GM12892 (cell line): ENCODE measurements around the gene PAWR.

Experiments used
- DNase-seq: peaks from one replicate; pipeline ENCODE4 v3.0.0; 2011; ENCODE audit not compliant: insufficient read length
- FAIRE-seq: peaks from 2 replicates; lab custom pipeline; 2011; peaks lifted over from hg19 to GRCh38; lab: Jason Lieb, UNC
- POLR2A ChIP-seq: IDR thresholded peaks from 2 replicates; pipeline ENCODE4 v1.6.1; 2011; ENCODE audit warnings: low read depth, low read length, control low read depth
- POLR2AphosphoS5 ChIP-seq: IDR thresholded peaks from 2 replicates; pipeline ENCODE4 v1.6.1; 2011; ENCODE audit warnings: low read depth, low read length, control low read depth
- TAF1 ChIP-seq: IDR thresholded peaks from 2 replicates; pipeline ENCODE4 v1.6.1; 2011; ENCODE audit warnings: low read depth, mild to moderate bottlenecking, control low read depth, low read length, borderline replicate concordance

PAWR gene

DNA sequence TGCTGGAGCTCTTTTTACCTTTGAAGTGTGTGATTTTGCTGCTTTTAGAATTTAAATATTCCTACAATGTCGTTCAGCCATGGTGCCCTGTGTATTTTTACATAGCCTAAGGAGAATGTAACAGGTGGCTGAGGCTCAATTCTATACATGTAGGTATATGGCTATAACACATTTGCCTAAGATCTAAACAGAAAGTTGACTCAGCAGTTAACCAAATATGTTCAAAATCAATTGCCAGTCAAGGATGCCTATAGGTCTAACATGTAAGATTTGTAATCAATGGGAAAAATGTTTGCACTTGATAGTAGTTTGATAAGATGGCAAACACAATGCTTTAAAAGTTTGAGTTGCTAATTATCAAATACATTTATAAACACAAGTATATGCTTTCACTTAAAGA, 8.2 kb downstream of the PAWR start:
- TF ChIP-seq POLR2AphosphoS5 (no peak), POLR2A (no peak), TAF1 (no peak)
- FAIRE-seq (no peak), DNase-seq (no peak)

GRCh38 chr12:79681008-79681590, 9.7 kb downstream of the PAWR start:
- DNase-seq (no peak), FAIRE-seq (no peak)
- TF ChIP-seq TAF1 (no peak), POLR2A (no peak), POLR2AphosphoS5 (no peak)

GRCh38 chr12:79680051-79680450, 10.7 kb downstream of the PAWR start:
- TF ChIP-seq POLR2AphosphoS5 (no peak), POLR2A (no peak), TAF1 (no peak)
- FAIRE-seq, result no peak
- no peak for DNase-seq

DNA sequence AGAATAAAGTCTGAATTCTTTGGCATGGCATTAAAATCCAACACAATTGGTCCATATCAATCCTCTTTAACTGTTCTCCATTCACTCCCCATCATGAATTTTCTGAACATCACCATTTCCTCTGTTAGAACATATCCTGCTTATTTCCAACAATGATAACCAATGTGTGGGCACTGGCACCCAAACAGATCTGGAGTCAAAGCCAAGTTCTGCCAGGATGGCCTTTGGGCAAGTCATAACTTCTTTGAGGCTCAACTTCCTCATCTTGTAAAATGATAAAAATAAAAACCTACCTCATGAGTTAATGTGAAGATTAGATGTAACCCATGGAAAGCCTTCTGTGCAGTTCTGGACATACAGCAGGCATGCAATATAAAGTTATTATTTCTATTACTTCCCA, 12.5 kb downstream of the PAWR start:
- DNase-seq (no peak), FAIRE-seq (no peak)
- no peak for TF ChIP-seq TAF1
- no peak for TF ChIP-seq POLR2AphosphoS5
- no peak for TF ChIP-seq POLR2A

DNA sequence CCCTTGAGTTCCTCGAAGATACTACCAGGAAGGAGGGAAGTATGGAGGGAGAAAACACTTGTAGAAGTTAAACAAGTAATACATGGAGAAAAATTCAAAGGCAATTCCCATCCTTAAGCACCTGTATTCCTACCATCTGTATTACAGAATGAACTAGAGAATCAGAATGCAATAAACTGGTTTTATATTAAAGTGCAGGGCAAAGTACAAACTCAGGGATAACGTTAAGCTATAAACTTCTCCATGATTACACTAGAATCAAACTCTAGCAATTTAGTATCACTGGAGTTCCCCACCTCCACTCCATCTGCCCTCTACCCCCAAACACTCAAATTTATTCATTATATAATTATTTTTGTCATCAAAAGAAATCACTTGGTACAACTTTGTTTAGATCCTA, 13.1 kb downstream of the PAWR start:
- DNase-seq, result no peak
- TF ChIP-seq TAF1 (no peak), POLR2AphosphoS5 (no peak), POLR2A (no peak)
- FAIRE-seq, result no peak

DNA sequence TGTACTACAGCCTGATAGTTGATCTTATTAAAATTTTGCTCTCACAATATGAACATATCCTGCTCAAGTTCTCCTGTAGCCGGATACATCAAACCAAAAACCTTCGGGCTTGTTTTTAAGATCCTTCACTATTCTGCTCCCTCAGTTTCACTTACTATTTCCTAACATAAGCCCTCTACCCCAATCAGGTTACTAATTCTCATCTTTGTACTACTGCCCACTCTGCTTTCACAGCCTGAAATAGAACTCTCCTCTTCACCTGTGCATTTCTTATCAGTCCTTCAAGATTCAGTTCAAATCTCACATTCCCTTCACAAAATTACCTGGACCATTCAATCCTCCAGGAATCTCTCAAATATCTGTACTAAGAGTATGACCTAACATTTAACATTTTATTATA, 14.2 kb downstream of the PAWR start:
- no peak for FAIRE-seq
- TF ChIP-seq POLR2AphosphoS5 (no peak), TAF1 (no peak), POLR2A (no peak)
- DNase-seq, result no peak

GRCh38 chr12:79674629-79675028, 16.1 kb downstream of the PAWR start:
- no peak for TF ChIP-seq POLR2AphosphoS5
- TF ChIP-seq POLR2A, result no peak
- FAIRE-seq (no peak), DNase-seq (no peak)

- DNase-seq, result no peak
- no peak for TF ChIP-seq TAF1
- no peak for TF ChIP-seq POLR2AphosphoS5
- no peak for TF ChIP-seq POLR2A
- FAIRE-seq, result no peak
Measured at GRCh38 chr12:79673354-79673753, 17.4 kb downstream of the PAWR start.

GRCh38 chr12:79668113-79668512, 22.7 kb downstream of the PAWR start:
- TF ChIP-seq TAF1, result no peak
- no peak for TF ChIP-seq POLR2AphosphoS5
- TF ChIP-seq POLR2A, result no peak
- DNase-seq, result no peak
- FAIRE-seq, result no peak

DNA sequence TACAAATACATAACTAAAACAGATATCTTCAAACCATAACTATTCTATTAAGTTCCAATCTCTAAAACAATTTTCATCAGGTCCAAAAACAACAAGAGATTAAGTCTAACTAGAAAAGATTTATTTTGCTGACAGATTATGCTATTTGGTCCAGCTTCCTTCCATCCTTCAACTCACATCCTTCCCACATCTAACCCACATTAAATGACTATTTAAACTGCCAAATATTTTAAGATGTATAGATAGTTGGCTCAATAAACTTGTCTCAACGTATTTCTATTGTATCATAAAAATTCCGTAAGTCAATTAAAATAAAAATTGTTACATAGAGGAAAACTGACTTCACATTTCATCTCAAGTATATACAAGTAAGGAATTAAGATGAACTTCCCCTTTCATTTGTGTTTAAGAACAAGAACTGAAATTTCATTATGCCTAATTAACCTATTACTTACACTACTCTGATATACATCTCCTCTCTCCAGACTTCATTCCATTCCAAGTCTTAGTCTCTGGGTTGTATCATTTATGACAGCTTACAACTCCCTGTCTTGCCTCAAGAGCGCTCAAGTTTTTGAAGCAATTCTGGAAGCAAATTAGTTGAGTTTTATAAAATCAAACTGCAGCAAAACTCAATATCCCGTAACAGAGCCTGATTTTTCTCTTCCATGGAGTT, 25.4 kb downstream of the PAWR start:
- no peak for FAIRE-seq

GRCh38 chr12:79664518-79664917, 26.2 kb downstream of the PAWR start:
- DNase-seq, result no peak
- no peak for TF ChIP-seq POLR2AphosphoS5
- no peak for TF ChIP-seq POLR2A
- no peak for TF ChIP-seq TAF1
- no peak for FAIRE-seq

More for the DNA sequence above, 25.4 kb downstream of the PAWR start:
- DNase-seq, result no peak
- no peak for TF ChIP-seq POLR2A
- TF ChIP-seq TAF1, result no peak
- no peak for TF ChIP-seq POLR2AphosphoS5
